Natural killer cell treated with Interleukin-12 subunit alpha and Interleukin-12 subunit beta and Interleukin-15 and Interleukin-18, amount 100 ng/mL, for 72 hours (primary cell): ENCODE data around the gene SLC26A4. TPM values are rescaled to one million over a fixed set of nuclear protein-coding genes. Genes with fewer than 3 reads are reported as not detected.

Experiments
- ATAC-seq, 2 donors: fragments of 150-1000 bp; cut with Tn5 transposase in 1 of 2; sonication (Bioruptor Pico), chemical (Tn5 transposase) in 1 of 2; 2 replicates each; pipeline ENCODE4 v1.10.0; 2021
- DNase-seq: peaks from one replicate; pipeline ENCODE4 v3.0.0; 2022; ENCODE audit warnings: low spot score
- H3K27ac Mint-ChIP-seq, 2 donors: 1 replicate in 1 of 2; 2 replicates in 1 of 2; pipeline ENCODE4 v1.8.0; 2022; ENCODE audit warnings: mixed read lengths in 2 of 2, mild to moderate bottlenecking in 1 of 2, moderate library complexity in 1 of 2
- H3K27me3 Mint-ChIP-seq, 2 donors: 1 replicate in 1 of 2; 2 replicates in 1 of 2; pipeline ENCODE4 v1.8.0; 2022; ENCODE audit warnings: mixed read lengths in 2 of 2
- H3K36me3 Mint-ChIP-seq: one replicate; pipeline ENCODE4 v1.8.0; 2022; ENCODE audit warnings: mixed read lengths
- H3K4me1 Mint-ChIP-seq, 2 donors: 1 replicate in 1 of 2; 2 replicates in 1 of 2; pipeline ENCODE4 v1.8.0; 2022; ENCODE audit warnings: low read depth in 2 of 2, mixed read lengths in 2 of 2, mild to moderate bottlenecking in 1 of 2
- H3K4me3 Mint-ChIP-seq: one replicate; pipeline ENCODE4 v1.8.0; 2022; ENCODE audit warnings: mixed read lengths
- H3K9me3 Mint-ChIP-seq: 2 replicates; pipeline ENCODE4 v1.8.0; 2022; ENCODE audit warnings: mixed read lengths
- total RNA-seq, 2 donors: library from RNA; stranded (reverse); gene quantifications; one replicate each; pipeline ENCODE4 v1.2.3, GENCODE V29; 2022

The SLC26A4 gene
- total RNA-seq, 2 donors from 2014 or later, result 0.19 to 1.1 TPM

DNA sequence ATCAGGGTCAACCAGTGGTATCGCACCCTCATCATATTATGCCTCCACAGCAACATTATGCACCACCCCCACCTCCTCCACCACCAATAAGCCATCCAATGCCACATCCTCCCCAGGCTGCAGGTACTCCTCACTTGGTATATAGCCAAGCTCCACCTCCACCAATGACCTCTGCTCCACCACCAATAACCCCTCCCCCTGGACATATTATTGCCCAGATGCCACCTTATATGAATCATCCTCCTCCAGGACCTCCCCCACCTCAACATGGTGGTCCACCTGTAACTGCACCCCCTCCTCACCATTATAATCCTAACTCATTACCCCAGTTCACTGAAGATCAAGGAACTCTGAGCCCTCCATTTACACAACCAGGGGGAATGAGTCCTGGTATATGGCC lies 98.0 kb downstream of the SLC26A4 start:
- ATAC-seq (no peak), DNase-seq (no peak)
- Mint-ChIP-seq H3K27me3 (no peaks in the 10 kb centered on the region), H3K27ac (no peak overlapping the region), H3K36me3 (peaks cover 21% of the 10 kb centered on the region), H3K4me1 (peaks cover 0 to 10% of the 10 kb centered on the region in 2 donors), H3K9me3 (no peaks in the 10 kb centered on the region), H3K4me3 (no peak overlapping the region)

- no peaks in the 10 kb centered on the region for H3K36me3 Mint-ChIP-seq
- no peaks in the 10 kb centered on the region for H3K4me1 Mint-ChIP-seq
- no peak overlapping the region for H3K27ac Mint-ChIP-seq
- H3K27me3 Mint-ChIP-seq, result no peaks in the 10 kb centered on the region
- no peak for DNase-seq
- ATAC-seq, result no peak
- H3K4me3 Mint-ChIP-seq, result no peak overlapping the region
- H3K9me3 Mint-ChIP-seq, result no peaks in the 10 kb centered on the region
These were observed 106.8 kb downstream of the SLC26A4 start for GRCh38 chr7:107767391-107767790.

Other genes starting within 250 kb of the SLC26A4 start
- gene GPR22, start 190.8 kb upstream of the SLC26A4 start, total RNA-seq, result not detected
- gene COG5, start 96.9 kb upstream of the SLC26A4 start, total RNA-seq, result 10 to 100 TPM; 41.0 to 56.2 TPM
- 10 to 100 TPM in 1 of 2 donors, 1 to 10 TPM in 1; 6.4 to 10.0 TPM for gene DUS4L, start 96.9 kb upstream of the SLC26A4 start, total RNA-seq
- gene BCAP29, start 80.6 kb upstream of the SLC26A4 start, total RNA-seq, result 10 to 100 TPM; 37.7 to 43.0 TPM
- 10 to 100 TPM; 40.8 to 42.8 TPM for gene CBLL1, start 83.3 kb downstream of the SLC26A4 start, total RNA-seq
- gene SLC26A3, start 142.4 kb downstream of the SLC26A4 start, total RNA-seq, result not detected
- 10 to 100 TPM; 67.7 to 85.5 TPM for gene DLD, start 230.4 kb downstream of the SLC26A4 start, total RNA-seq